Measurements from ENCODE around the gene UBE2Q1.

Gene UBE2Q1

DNA sequence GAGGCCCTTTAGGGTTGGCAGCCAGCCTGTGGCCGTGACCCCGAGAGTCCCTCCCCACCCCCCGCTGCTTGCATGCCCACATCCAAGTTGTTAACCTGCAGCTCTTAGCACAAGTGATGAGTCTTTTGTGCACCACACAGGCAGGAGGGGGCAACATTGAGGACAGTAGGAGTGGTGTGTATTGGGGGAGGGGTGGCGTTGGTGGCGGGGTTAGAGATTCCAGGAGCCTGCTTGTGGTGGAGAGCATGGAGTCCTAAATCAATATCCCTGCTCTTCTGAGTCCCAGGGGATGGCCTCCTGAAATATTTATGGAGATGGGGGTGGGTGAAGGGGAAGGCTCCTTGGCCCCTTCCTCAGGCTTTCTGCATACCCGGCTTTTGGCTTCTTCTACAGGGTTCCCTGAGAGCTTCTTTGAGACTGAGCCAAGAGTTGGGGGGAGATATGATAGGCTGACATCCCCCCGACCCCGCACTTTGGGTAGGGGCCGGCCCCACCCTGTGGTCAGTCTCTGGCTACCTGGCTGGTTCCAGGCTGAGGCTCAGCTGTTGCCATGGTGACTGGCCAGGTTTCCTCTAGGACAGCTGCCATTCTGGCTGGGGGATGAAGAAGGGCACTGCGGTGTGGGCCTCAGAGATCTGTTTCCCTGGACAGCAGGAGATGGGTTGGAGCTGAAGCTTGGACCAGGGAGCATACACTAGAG, 14.2 kb upstream of the UBE2Q1 start:
- no peak for DNase-seq (ENCODE audit: low read depth)
- H3K4me3 ChIP-seq (ENCODE audit: low read depth, low read length) = no peak overlapping the region
- TF ChIP-seq, protein P1, sequence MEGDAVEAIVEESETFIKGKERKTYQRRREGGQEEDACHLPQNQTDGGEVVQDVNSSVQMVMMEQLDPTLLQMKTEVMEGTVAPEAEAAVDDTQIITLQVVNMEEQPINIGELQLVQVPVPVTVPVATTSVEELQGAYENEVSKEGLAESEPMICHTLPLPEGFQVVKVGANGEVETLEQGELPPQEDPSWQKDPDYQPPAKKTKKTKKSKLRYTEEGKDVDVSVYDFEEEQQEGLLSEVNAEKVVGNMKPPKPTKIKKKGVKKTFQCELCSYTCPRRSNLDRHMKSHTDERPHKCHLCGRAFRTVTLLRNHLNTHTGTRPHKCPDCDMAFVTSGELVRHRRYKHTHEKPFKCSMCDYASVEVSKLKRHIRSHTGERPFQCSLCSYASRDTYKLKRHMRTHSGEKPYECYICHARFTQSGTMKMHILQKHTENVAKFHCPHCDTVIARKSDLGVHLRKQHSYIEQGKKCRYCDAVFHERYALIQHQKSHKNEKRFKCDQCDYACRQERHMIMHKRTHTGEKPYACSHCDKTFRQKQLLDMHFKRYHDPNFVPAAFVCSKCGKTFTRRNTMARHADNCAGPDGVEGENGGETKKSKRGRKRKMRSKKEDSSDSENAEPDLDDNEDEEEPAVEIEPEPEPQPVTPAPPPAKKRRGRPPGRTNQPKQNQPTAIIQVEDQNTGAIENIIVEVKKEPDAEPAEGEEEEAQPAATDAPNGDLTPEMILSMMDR (conservative IDR thresholded peaks at IDR 0.05; ENCODE audit: low read depth, low read length) = no peak

DNA sequence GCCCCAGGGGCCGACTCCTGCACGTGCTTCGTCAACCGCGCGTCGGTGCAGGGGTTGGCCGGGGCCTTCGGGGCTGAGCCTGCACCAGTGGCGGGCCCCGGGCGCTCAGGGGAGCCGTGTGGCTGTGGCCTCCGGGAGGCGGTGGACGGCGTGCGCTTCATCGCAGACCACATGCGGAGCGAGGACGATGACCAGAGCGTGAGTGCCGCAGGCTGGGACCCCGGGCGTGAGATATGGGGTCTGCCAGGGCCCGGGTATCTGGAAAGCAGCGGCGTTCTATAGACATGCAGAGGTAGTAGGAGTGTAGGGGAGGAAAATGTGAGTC, 13.5 kb upstream of the UBE2Q1 start:
- no peak for DNase-seq (ENCODE audit: low read depth)
- no peak overlapping the region for H3K4me3 ChIP-seq (ENCODE audit: low read depth, low read length)
- TF ChIP-seq, protein P1 (conservative IDR thresholded peaks at IDR 0.05; ENCODE audit: low read depth, low read length) = no peak

- no peak overlapping the region for H3K4me3 ChIP-seq (ENCODE audit: low read depth, low read length)
- TF ChIP-seq, protein P1 (conservative IDR thresholded peaks at IDR 0.05; ENCODE audit: low read depth, low read length) = no peak
- DNase-seq (ENCODE audit: low read depth) = no peak
Measured at GRCh38 chr1:154571244-154571963, 12.9 kb upstream of the UBE2Q1 start.

- H3K4me3 ChIP-seq (ENCODE audit: low read depth, low read length) = no peak overlapping the region
- TF ChIP-seq, protein P1 (conservative IDR thresholded peaks at IDR 0.05; ENCODE audit: low read depth, low read length) = no peak
- DNase-seq (ENCODE audit: low read depth) = no peak
Measured at GRCh38 chr1:154568157-154568815, 9.8 kb upstream of the UBE2Q1 start.

DNA sequence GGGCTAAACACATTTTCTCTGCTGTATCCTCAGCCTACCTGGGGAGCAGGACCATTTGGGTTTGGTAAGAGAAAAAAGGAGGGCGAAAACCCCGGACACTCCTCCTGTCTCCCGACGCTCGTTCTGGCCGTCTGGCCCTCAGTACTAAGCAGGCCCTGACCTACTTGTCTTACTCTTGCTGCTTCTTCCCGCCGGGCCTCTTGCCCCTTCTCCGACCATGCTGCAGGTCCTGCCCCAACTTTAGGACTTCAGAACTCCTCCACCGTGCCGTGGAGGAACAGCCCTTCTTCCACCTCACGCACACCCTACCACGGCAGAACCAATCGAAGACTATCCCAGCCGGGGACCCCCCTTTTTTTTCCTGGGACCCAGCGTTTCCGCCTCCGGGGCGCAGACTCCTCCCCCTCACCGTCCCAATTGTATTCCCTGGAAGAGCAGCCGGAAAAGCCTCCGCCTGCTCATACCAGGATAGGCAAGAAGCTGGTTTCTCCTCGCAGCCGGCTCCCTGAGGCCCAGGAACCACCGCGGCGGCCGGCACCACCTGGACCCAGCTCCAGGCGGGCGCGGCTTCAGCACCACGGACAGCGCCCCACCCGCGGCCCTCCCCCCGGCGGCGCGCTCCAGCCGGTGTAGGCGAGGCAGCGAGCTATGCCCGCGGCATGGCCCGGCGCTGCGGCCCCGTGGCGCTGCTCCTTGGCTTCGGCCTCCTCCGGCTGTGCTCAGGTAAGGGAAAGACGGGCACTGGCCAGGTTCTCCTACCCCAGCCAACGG, 9.1 kb upstream of the UBE2Q1 start, which contains the start of gene CHRNB2:
Gene CHRNB2, plus strand, starts transcription at position 393 of the 771 bp plus-strand sequence. Its CDS starts 267 bp downstream, at position 660.
- no peak within 1 kb of the TSS for H3K4me3 ChIP-seq (ENCODE audit: low read depth, low read length)
- TF ChIP-seq, protein P1 (conservative IDR thresholded peaks at IDR 0.05; ENCODE audit: low read depth, low read length) = no peak
- DNase-seq (ENCODE audit: low read depth) = peak; percentile 42

- H3K4me3 ChIP-seq (ENCODE audit: low read depth, low read length) = no peak overlapping the region
- TF ChIP-seq, protein P1 (conservative IDR thresholded peaks at IDR 0.05; ENCODE audit: low read depth, low read length) = no peak
- no peak for DNase-seq (ENCODE audit: low read depth)
Measured at GRCh38 chr1:154565876-154566275, 7.4 kb upstream of the UBE2Q1 start.

All from choroid plexus epithelial cell (primary cell).